GM19023 (cell line): ENCODE results near the gene CD81.
"Not testable (repeated sequence)": the region's sequence is repeated elsewhere in the genome, so short reads cannot be mapped to it uniquely, and the experiment has no call there.

ENCODE experiments used
- ATAC-seq: cut with Tn5 transposase; IDR thresholded peaks from one replicate; pipeline ENCODE4 v1.9.1; 2021; ENCODE audit warnings: mild to moderate bottlenecking, moderate library complexity; ENCODE audit not compliant: unreplicated experiment

The CD81 gene

GRCh38 chr11:2357246-2357645 lies 19.9 kb upstream of the CD81 start:
- ATAC-seq: no peak

GRCh38 chr11:2357651-2358050 lies 19.5 kb upstream of the CD81 start:
- not testable (repeated sequence) for ATAC-seq

DNA sequence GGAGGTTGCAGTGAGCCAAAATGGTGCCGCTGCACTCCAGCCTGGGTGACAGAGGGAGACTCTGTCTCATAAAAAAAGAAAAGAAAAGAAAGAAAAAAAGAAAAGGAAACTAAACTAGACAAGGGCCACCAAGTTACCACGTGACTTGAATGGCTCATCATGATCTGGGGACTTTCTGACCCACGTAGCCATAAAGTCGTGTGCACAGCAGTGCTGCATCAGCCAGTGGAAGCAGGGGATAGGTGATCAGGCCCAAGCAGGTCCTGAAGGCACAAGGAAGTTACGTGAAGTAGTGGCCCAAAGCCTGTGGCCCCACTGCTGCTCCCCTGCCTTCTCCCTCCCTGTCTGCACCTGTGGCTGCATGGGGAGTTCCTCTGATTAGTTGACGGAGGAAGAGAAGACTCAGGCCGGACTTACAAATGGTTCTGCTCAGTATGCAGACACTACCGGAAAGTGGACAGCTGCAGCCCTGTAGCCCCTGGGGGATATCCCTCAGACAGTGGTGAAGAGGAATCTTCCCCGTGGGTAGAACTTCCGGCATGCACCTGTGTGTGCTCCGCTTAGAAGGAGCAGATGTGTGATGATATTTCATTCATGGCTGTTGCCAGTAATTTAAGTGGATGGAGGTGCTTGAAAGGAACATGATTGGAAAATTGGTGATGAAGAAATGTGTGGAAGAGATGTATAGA lies 18.2 kb upstream of the CD81 start:
- ATAC-seq: no peak

GRCh38 chr11:2359557-2359956 lies 17.6 kb upstream of the CD81 start:
- no peak for ATAC-seq

GRCh38 chr11:2360081-2360642 lies 16.9 kb upstream of the CD81 start:
- no peak for ATAC-seq

GRCh38 chr11:2361565-2361964 lies 15.5 kb upstream of the CD81 start:
- no peak for ATAC-seq

DNA sequence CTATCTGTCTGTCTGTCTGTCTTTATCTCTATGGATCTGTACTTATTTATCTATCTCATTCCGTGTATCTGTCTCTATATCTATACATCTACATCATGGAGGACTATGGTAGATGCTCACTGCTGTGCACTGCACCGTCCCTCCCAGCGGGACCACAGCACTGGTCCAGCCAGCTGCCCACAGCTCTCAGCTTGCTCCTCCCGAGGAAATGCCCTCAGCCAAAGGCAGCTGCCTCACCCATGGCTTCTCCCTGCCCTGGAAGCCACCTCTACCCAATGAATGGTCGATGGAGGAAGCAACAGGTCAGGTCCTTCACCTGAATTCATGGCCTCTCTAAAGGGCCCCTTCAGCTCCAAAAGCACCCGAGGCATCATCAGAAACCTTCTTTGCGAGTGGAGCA lies 14.7 kb upstream of the CD81 start:
- ATAC-seq: no peak

DNA sequence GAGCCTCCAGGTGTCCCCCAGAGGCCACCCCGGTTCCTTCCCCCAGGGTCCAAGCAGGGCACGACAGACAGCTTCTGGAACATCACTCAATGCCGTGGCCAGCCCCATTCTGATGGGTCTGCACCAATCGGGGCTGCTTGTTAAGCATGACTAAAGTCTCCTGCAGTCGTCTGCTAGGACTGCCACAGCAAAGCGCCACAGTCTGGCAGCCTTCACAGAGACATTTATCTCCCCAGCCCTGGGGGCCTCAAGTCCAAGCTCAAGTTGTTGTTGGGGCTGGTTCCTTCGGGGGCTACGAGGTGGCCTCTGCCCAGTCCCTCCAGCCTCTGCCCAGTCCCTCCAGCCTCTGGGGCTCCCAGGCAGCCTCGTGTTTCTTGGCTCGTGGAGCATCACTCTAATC lies 14.0 kb upstream of the CD81 start:
- no peak for ATAC-seq

DNA sequence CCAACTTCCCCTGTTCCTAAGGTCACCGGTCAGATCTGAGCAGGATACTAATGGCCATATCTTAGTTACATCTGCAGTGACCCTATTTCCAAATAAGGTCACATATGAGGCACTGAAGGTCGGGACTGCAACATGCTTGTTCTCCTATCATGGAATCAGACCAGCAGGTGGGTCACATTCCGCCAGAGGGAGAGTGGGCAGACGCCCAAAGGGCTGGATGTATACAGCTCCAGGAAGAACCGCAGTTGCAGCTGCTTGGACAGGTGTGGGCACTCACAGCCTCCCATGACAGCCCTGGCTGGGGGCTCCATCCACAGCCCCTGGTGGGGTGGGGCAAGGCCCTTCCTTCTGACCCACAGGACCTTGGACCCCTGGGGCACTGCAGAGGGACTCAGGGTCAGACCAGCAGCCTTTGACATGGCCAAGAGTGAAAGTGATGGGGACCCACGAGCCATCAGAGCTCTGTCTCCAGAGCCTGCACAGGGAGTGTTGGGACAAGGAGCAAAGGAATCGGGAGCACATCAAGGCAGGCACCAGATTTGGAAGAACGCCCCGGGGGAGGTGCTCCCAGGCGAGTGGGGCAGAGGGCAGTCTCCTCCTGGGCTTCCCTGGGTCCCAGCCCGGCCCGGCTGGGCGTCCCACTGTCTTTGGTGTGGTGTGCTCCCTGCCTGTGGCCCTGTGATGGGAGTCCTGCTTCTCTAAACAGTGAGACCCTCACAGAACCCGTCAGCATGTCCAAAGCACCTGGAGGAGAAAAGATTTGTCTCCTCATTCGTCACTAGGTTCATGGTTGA lies 13.3 kb upstream of the CD81 start:
- ATAC-seq: no peak

DNA sequence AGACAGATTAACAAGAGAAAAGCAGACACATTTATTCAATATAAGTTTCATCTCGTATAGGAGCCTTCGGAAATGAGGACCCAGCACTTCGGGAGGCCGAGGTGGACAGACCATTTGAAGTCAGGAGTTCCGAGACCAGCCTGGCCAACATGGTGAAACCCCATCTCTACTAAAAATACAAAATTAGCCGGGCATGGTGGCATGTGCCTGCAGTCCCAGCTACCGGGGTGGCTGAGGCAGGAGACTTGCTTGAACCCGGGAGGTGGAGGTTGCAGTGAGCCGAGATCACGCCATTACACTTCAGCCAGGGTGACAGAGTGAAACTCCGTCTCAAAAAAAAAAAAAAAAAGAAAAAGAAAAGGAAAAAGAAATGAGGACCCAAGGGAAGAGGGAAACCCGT lies 12.7 kb upstream of the CD81 start:
- ATAC-seq: not testable (repeated sequence)

DNA sequence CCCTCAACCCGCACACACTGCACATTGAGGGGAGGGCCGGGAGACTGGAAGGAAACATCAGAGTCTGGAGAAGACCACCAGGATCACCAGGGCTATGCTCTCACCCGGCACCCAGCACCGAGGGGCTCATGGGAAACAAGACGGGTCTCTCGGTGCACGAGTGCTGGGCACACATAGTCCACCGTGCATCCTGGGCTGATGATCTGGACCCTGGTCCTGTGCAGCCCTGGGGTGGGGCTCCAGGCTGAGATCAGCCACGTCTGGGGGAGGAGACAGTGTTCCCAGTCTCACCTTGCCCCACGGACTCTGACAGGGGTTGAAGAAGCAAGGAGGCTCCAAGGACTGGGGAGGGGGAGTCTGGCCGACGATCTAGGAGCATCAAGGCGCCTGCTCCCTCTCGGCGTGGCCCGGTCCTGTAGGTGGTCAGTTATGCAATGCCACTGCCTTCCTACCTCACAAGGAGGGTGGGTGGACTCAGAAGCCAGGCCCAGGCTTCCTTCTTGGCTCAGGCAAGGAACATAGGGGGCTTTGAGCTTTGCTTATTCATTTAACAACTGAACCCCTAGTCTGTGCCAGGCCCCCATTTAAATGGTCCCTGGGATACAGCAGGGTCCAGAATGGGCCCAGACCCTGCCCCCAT lies 11.4 kb upstream of the CD81 start:
- no peak for ATAC-seq

DNA sequence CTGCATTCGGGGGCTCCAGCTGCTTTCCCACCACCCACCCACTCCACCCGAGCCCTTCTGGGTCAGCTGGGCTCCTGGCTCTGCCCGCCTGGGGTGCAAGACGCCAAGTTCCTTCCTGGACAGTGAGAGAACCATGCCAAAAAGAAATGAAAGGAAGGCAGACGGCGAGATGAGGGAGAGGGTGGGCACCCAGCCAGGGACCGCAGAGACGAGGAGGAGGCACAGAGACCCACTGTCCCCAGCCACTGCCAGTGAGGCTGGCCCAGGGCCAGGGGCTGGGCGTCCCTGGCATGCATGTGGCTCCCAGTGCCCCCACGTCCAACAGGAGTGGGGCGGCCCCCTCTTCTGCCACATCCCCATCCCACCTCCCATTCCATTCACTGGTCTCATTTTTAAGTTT lies 10.8 kb upstream of the CD81 start:
- no peak for ATAC-seq

DNA sequence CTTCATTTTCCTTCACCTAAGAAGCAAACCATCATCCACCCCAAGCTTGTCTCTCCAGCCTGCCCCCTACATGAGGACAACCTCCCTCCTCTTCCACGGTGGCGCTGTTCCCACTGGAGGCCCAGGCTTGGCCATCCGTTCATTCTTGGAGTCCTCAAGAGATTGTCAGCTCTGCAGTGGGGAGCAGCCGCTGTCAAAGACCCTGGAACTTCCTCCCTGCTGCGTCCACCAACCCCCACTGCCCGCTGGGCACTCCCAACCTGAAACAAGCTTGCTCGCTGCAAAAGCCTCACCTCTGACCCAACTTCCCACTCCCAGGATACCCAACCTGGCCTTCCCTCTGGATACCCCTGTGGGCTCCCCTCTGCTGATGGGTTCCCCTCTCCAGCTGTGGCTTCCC lies 10.4 kb upstream of the CD81 start:
- ATAC-seq: no peak

DNA sequence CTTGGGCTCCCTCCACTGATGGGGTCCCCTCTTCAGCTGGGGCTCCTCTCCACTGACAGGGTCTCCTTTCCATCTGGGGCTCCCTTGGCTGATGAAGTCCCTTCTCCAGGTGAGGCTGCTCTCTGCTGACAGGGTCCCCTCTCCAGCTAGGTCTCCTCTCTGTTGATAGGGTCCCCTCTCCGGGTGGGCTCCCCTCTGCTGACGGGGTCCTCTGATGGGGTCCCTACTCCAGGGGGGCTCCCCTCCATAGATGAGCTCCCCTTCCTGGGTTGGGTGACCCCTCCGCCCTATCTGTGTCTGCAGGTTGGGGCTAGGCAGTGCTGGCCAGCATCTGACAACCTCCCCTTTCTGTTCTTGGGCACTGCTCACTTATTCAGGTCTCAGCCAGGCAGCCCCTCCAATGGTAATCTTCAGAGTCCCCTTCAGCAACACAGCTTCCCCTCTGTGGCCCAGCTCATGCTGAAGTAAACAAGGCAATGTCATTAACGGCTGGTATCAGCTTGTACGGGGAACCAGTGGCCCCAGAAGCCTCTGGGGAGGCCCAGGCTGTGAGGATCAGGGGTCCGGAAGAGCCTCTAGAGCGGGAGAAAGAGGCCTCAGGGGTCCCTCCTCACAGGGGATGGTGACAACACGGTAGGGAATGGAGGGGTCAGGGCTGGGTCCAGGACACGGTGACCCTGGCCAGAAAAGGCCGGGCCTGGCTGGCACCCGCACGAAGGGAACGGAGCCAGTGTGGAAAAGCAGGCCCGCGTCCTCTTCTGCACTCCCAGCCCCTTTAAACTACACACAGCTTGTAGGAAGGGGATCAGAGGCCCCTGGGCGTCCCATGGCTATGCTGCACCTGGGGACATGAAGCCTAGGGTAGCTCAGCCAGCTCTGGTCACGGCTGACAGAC lies 9.6 kb upstream of the CD81 start:
- no peak for ATAC-seq

DNA sequence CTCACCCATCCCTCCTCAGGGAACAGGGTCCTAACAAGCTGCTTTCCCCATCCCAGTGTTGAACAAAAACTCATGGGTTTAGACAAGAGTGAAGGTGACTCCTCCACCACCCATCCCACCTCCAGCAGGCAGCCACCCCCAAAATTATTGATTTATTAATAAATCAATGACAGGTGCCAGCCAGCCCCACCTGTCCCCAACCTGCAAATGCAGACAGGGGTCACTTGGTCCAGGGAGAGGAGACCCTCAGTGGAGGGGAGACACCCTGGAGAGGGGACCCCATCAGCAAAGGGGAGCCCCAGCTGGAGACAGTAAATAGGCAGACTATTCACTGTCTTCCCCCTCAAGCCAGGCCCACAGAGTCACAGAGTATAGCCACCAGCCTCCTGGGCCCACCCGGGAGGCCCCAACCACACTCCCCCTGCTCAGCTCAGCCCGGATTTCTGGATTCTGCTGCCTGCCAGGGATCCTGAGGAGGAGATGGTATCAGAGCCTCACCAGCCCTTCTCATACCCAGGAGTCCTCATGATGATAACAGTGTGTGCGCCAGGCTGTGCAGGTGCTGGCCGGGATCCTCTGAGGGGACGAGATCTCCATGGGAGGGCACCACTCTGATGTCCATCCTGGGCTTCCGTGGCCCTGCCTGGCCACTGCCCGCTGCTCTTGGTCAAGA lies 8.8 kb upstream of the CD81 start:
- ATAC-seq: no peak

- no peak for ATAC-seq
Observed at GRCh38 chr11:2368851-2369180, 8.3 kb upstream of the CD81 start.

DNA sequence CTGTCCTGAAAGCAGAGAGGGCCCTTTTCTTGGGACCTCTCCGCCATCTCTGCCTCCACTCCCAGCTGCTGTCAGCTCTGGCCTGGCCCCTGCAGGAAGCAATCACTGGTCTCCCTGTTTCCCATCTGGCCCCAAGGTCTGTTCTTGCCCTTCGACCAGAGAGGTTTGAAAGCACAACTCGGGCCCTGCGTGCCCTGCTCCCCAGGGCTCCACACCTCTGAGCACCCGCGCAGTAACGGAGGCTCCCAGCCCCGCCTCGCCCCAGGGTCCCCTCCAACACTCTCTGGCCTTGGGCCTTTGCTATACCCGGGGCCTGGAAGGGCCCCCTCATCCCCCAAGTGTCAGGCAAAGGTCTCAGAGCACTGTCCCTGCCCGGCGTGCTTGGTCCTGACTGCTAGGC lies 7.8 kb upstream of the CD81 start:
- ATAC-seq: no peak

GRCh38 chr11:2369896-2370295 lies 7.2 kb upstream of the CD81 start:
- ATAC-seq: no peak

GRCh38 chr11:2374456-2375201 lies 2.5 kb upstream of the CD81 start:
- ATAC-seq: no peak
